Uterus (tissue), 2 donors: Measurements from ENCODE around the gene CHST10.

ENCODE experiments used
- CTCF ChIP-seq, 4 experiments: fragments of 200-600 bp in 2 of 4; fragments of 450-650 bp in 2 of 4; sonication (generic) in 2 of 4; IDR thresholded peaks; one replicate each; pipeline ENCODE4 v1.5.1; 2016 to 2019; ENCODE audit warnings: antibody characterized with exemption in 4 of 4, mild to moderate bottlenecking in 2 of 4, moderate library complexity in 1 of 4
- POLR2A ChIP-seq, 2 donors: fragments of 450-650 bp; IDR thresholded peaks; one replicate each; pipeline ENCODE4 v1.6.1; 2016; ENCODE audit warnings: antibody characterized with exemption in 2 of 2, mild to moderate bottlenecking in 1 of 2, moderate library complexity in 1 of 2

- TF ChIP-seq CTCF (IDR thresholded peaks at IDR 0.05) (no peak), POLR2A (IDR thresholded peaks at IDR 0.05) (no peak)
Measured at GRCh38 chr2:100365434-100365833, 52.0 kb downstream of the CHST10 start.
